ENCODE data around the gene LYPD4. TPM values are rescaled to one million over a fixed set of nuclear protein-coding genes. Genes with fewer than 3 reads are reported as not detected.

Gene LYPD4
- polyA plus RNA-seq, 1 donor = not detected

GRCh38 chr19:41883821-41884733 is 39.6 kb upstream of the LYPD4 start:
- H3K4me3 ChIP-seq (ENCODE audit: low read length) = peak overlapping the region; percentile 87
- H3K27me3 ChIP-seq (ENCODE audit: control insufficient read depth, insufficient read depth, low read length) = peaks cover 10% of the 10 kb centered on the region

GRCh38 chr19:41883463-41883820 is 39.0 kb upstream of the LYPD4 start:
- WGBS (ENCODE audit: insufficient coverage, low lambda C conversion rate) = 0% methylated on average over 3 of the region's 23 CpGs
- H3K27me3 ChIP-seq (ENCODE audit: control insufficient read depth, insufficient read depth, low read length) = peaks cover 10% of the 10 kb centered on the region
- no peaks in the 10 kb centered on the region for H3K36me3 ChIP-seq (ENCODE audit: control insufficient read depth, insufficient read depth, low read length)
- H3K4me1 ChIP-seq (ENCODE audit: control insufficient read depth, insufficient read depth, low read length) = peaks cover 24% of the 10 kb centered on the region
- peak overlapping the region; percentile 87 for H3K4me3 ChIP-seq (ENCODE audit: low read length)
- no peak overlapping the region for H3K27ac ChIP-seq (ENCODE audit: low read length)
- H3K9me3 ChIP-seq (ENCODE audit: control insufficient read depth, low read depth, low read length) = no peaks in the 10 kb centered on the region
- DNase-seq = peak in 1 of 2 donors; percentile 40

More at GRCh38 chr19:41883821-41884733, 39.6 kb upstream of the LYPD4 start:
- peak; percentile 97 to 98 for DNase-seq
- Histone ChIP-seq H3K27ac (ENCODE audit: low read length) (peak overlapping the region; percentile 60), H3K36me3 (ENCODE audit: control insufficient read depth, insufficient read depth, low read length) (peaks cover 3% of the 10 kb centered on the region), H3K4me1 (ENCODE audit: control insufficient read depth, insufficient read depth, low read length) (peaks cover 24% of the 10 kb centered on the region), H3K9me3 (ENCODE audit: control insufficient read depth, low read depth, low read length) (no peaks in the 10 kb centered on the region)
- no CpG with 5 or more reads among the region's 66 CpGs for WGBS (ENCODE audit: insufficient coverage, low lambda C conversion rate)

GRCh38 chr19:41882568-41883462 is 38.3 kb upstream of the LYPD4 start, which contains the start of gene ARHGEF1:
Gene ARHGEF1, plus strand, starts transcription at chr19:41883184. Its CDS starts 4,899 bp downstream, at chr19:41888083.
- peaks cover 21% of the 10 kb centered on the region for H3K4me1 ChIP-seq (ENCODE audit: control insufficient read depth, insufficient read depth, low read length)

GRCh38 chr19:41880329-41880708 is 35.8 kb upstream of the LYPD4 start:
- Histone ChIP-seq H3K4me3 (ENCODE audit: low read length) (no peak overlapping the region), H3K36me3 (ENCODE audit: control insufficient read depth, insufficient read depth, low read length) (no peaks in the 10 kb centered on the region), H3K27me3 (ENCODE audit: control insufficient read depth, insufficient read depth, low read length) (peaks cover 20% of the 10 kb centered on the region), H3K27ac (ENCODE audit: low read length) (no peak overlapping the region), H3K9me3 (ENCODE audit: control insufficient read depth, low read depth, low read length) (no peaks in the 10 kb centered on the region), H3K4me1 (ENCODE audit: control insufficient read depth, insufficient read depth, low read length) (peaks cover 6% of the 10 kb centered on the region)
- no peak for DNase-seq
- no CpG with 5 or more reads among the region's 5 CpGs for WGBS (ENCODE audit: insufficient coverage, low lambda C conversion rate)

More at GRCh38 chr19:41882568-41883462, 38.3 kb upstream of the LYPD4 start, which contains the start of gene ARHGEF1:
- peak within 1 kb of the TSS; percentile 87 for H3K4me3 ChIP-seq (ENCODE audit: low read length)
- DNase-seq = peak in 1 of 2 donors; percentile 53
- H3K36me3 ChIP-seq (ENCODE audit: control insufficient read depth, insufficient read depth, low read length) = no peaks in the 10 kb centered on the region
- peaks cover 15% of the 10 kb centered on the region for H3K27me3 ChIP-seq (ENCODE audit: control insufficient read depth, insufficient read depth, low read length)
- WGBS (ENCODE audit: insufficient coverage, low lambda C conversion rate) = 0% methylated on average over 2 of the region's 80 CpGs
- H3K27ac ChIP-seq (ENCODE audit: low read length) = peak within 1 kb of the TSS; percentile 60
- H3K9me3 ChIP-seq (ENCODE audit: control insufficient read depth, low read depth, low read length) = no peaks in the 10 kb centered on the region

GRCh38 chr19:41879670-41880328 is 35.3 kb upstream of the LYPD4 start:
- Histone ChIP-seq H3K4me1 (ENCODE audit: control insufficient read depth, insufficient read depth, low read length) (peaks cover 2% of the 10 kb centered on the region), H3K27me3 (ENCODE audit: control insufficient read depth, insufficient read depth, low read length) (peaks cover 20% of the 10 kb centered on the region), H3K4me3 (ENCODE audit: low read length) (no peak overlapping the region), H3K36me3 (ENCODE audit: control insufficient read depth, insufficient read depth, low read length) (no peaks in the 10 kb centered on the region), H3K9me3 (ENCODE audit: control insufficient read depth, low read depth, low read length) (no peaks in the 10 kb centered on the region), H3K27ac (ENCODE audit: low read length) (no peak overlapping the region)
- WGBS (ENCODE audit: insufficient coverage, low lambda C conversion rate) = no CpG with 5 or more reads among the region's 7 CpGs
- no peak for DNase-seq

- no peak for DNase-seq
- Histone ChIP-seq H3K27me3 (ENCODE audit: control insufficient read depth, insufficient read depth, low read length) (peaks cover 20% of the 10 kb centered on the region), H3K27ac (ENCODE audit: low read length) (no peak overlapping the region), H3K4me1 (ENCODE audit: control insufficient read depth, insufficient read depth, low read length) (no peaks in the 10 kb centered on the region), H3K36me3 (ENCODE audit: control insufficient read depth, insufficient read depth, low read length) (no peaks in the 10 kb centered on the region), H3K9me3 (ENCODE audit: control insufficient read depth, low read depth, low read length) (no peaks in the 10 kb centered on the region), H3K4me3 (ENCODE audit: low read length) (no peak overlapping the region)
- WGBS (ENCODE audit: insufficient coverage, low lambda C conversion rate) = no CpG with 5 or more reads among the region's 21 CpGs
These were observed 34.6 kb upstream of the LYPD4 start for GRCh38 chr19:41879080-41879479.

GRCh38 chr19:41877916-41878905 is 33.7 kb upstream of the LYPD4 start:
- Histone ChIP-seq H3K36me3 (ENCODE audit: control insufficient read depth, insufficient read depth, low read length) (no peaks in the 10 kb centered on the region), H3K4me1 (ENCODE audit: control insufficient read depth, insufficient read depth, low read length) (no peaks in the 10 kb centered on the region), H3K4me3 (ENCODE audit: low read length) (no peak overlapping the region), H3K9me3 (ENCODE audit: control insufficient read depth, low read depth, low read length) (no peaks in the 10 kb centered on the region), H3K27ac (ENCODE audit: low read length) (no peak overlapping the region), H3K27me3 (ENCODE audit: control insufficient read depth, insufficient read depth, low read length) (peaks cover 18% of the 10 kb centered on the region)
- WGBS (ENCODE audit: insufficient coverage, low lambda C conversion rate) = no CpG with 5 or more reads among the region's 17 CpGs
- no peak for DNase-seq

GRCh38 chr19:41876847-41877832 is 32.7 kb upstream of the LYPD4 start, which contains the start of gene CD79A:
Gene CD79A, plus strand, starts transcription at chr19:41877279. Its CDS starts 26 bp downstream, at chr19:41877305.
- WGBS (ENCODE audit: insufficient coverage, low lambda C conversion rate) = no CpG with 5 or more reads among the region's 9 CpGs
- peaks cover 13% of the 10 kb centered on the region for H3K27me3 ChIP-seq (ENCODE audit: control insufficient read depth, insufficient read depth, low read length)
- H3K9me3 ChIP-seq (ENCODE audit: control insufficient read depth, low read depth, low read length) = no peaks in the 10 kb centered on the region
- H3K4me1 ChIP-seq (ENCODE audit: control insufficient read depth, insufficient read depth, low read length) = no peaks in the 10 kb centered on the region
- no peak for DNase-seq
- H3K27ac ChIP-seq (ENCODE audit: low read length) = no peak within 1 kb of the TSS
- H3K36me3 ChIP-seq (ENCODE audit: control insufficient read depth, insufficient read depth, low read length) = peaks cover 3% of the 10 kb centered on the region
- H3K4me3 ChIP-seq (ENCODE audit: low read length) = no peak within 1 kb of the TSS
